CD4-positive, alpha-beta T cell (primary cell): Measurements from ENCODE around the gene EXD3. TPM values are rescaled to one million over a fixed set of nuclear protein-coding genes. Genes with fewer than 3 reads are reported as not detected.
A peak's percentile ranks its signal among the peaks of the same experiment; 100 is the strongest.

Source experiments
- ATAC-seq: fragments of 200-7000 bp; cut with Tn5 transposase; one replicate; pipeline ENCODE4 v1.10.0; 2022; ENCODE audit warnings: mild to moderate bottlenecking; ENCODE audit not compliant: poor library complexity
- CTCF ChIA-PET: fragments of 350-600 bp; sonication (Branson Sonifier 250); formaldehyde crosslinking; loops from one replicate; lab custom pipeline; 2021; ENCODE audit warnings: antibody characterized with exemption, inconsistent platforms; lab: Charles Lee
- POLR2A ChIA-PET: fragments of 350-600 bp; sonication (Branson Sonifier 250); formaldehyde crosslinking; loops from one replicate; lab custom pipeline; 2021; ENCODE audit warnings: antibody characterized with exemption, inconsistent platforms; lab: Charles Lee
- DNase-seq, 14 experiments: peaks; one replicate each; pipeline ENCODE4 v3.0.0-alpha.2; 2013 to 2020; ENCODE audit warnings: mixed read lengths in 2 of 14
- H3K27ac ChIP-seq, 2 donors: one replicate each; pipeline versions ENCODE4 v1.5.1 to v1.7.0; 2013; ENCODE audit warnings: low read length in 2 of 2, low read depth in 1 of 2, mild to moderate bottlenecking in 1 of 2
- H3K27me3 ChIP-seq, 2 experiments: 1 replicate in 1 of 2; 2 replicates in 1 of 2; pipeline versions ENCODE4 v1.6.1 to v1.7.0; 2013; ENCODE audit warnings: low read length in 2 of 2, control low read depth in 1 of 2, mild to moderate bottlenecking in 1 of 2, moderate library complexity in 1 of 2; ENCODE audit not compliant: insufficient read depth in 2 of 2, control insufficient read depth in 1 of 2
- H3K36me3 ChIP-seq: one replicate; pipeline ENCODE4 v1.6.1; 2013; ENCODE audit warnings: low read length, control low read depth; ENCODE audit not compliant: insufficient read depth
- H3K4me1 ChIP-seq: one replicate; pipeline ENCODE4 v1.6.1; 2013; ENCODE audit warnings: low read length, control low read depth; ENCODE audit not compliant: insufficient read depth
- H3K4me3 ChIP-seq: one replicate; pipeline ENCODE4 v1.5.1; 2013; ENCODE audit warnings: mild to moderate bottlenecking, low read length, moderate library complexity
- H3K9me3 ChIP-seq, 2 experiments: 1 replicate in 1 of 2; 2 replicates in 1 of 2; pipeline versions ENCODE4 v1.6.1 to v1.7.0; 2013; ENCODE audit warnings: low read length in 2 of 2, mild to moderate bottlenecking in 2 of 2, control low read depth in 1 of 2, moderate library complexity in 1 of 2; ENCODE audit not compliant: control insufficient read depth in 1 of 2, insufficient read depth in 1 of 2
- H3K27ac Mint-ChIP-seq: one replicate; pipeline ENCODE4 v1.8.0; 2020; ENCODE audit warnings: mixed read lengths
- H3K27me3 Mint-ChIP-seq: one replicate; pipeline ENCODE4 v1.8.0; 2021; ENCODE audit warnings: mixed read lengths
- H3K36me3 Mint-ChIP-seq: one replicate; pipeline ENCODE4 v1.8.0; 2021; ENCODE audit warnings: low read depth, mixed read lengths
- H3K4me1 Mint-ChIP-seq: one replicate; pipeline ENCODE4 v1.8.0; 2021; ENCODE audit warnings: low read depth, mixed read lengths
- H3K4me3 Mint-ChIP-seq: one replicate; pipeline ENCODE4 v1.8.0; 2020; ENCODE audit warnings: mild to moderate bottlenecking, mixed read lengths
- H3K9me3 Mint-ChIP-seq: one replicate; pipeline ENCODE4 v1.8.0; 2020; ENCODE audit warnings: mixed read lengths
- CTCF ChIP-seq: fragments of 200-600 bp; IDR thresholded peaks from one replicate; pipeline ENCODE4 v1.8.0; 2022; ENCODE audit warnings: antibody characterized with exemption, mild to moderate bottlenecking
- intact Hi-C, 2 experiments: fragments of 100-400 bp; cut with DNase I in 1 of 2; cut with micrococcal nuclease in 1 of 2; formaldehyde crosslinking; loops; one replicate each; pipeline versions ENCODE4 v1.15.1 to v1.9.0; 2023 to 2025; cut with DNase I, micrococcal nuclease
- total RNA-seq, 174 experiments: library from RNA in 2 of 174; stranded (reverse) in 2 of 174; gene quantifications; one replicate each; pipeline ENCODE4 v1.2.3 and lab custom pipeline; 2021 to 2026

Gene EXD3
- total RNA-seq, 2 experiments from 2014 or later = 14.9 to 16.9 TPM

- no peak overlapping the region for H3K4me3 ChIP-seq
- DNase-seq (no peak), ATAC-seq (no peak)
- POLR2A ChIA-PET = no interaction called here
- Mint-ChIP-seq H3K27me3 (no peaks in the 10 kb centered on the region), H3K36me3 (no peaks in the 10 kb centered on the region), H3K4me1 (peaks cover 9% of the 10 kb centered on the region), H3K27ac (no peak overlapping the region), H3K4me3 (no peak overlapping the region), H3K9me3 (no peaks in the 10 kb centered on the region)
- no peaks in the 10 kb centered on the region for H3K9me3 ChIP-seq
- peaks cover 20% of the 10 kb centered on the region for H3K4me1 ChIP-seq
- intact Hi-C loops = no loop called here
- no peaks in the 10 kb centered on the region for H3K27me3 ChIP-seq
- CTCF ChIA-PET = no interaction called here
- no peak overlapping the region for H3K27ac ChIP-seq
- TF ChIP-seq CTCF = no peak
- peaks cover 4% of the 10 kb centered on the region for H3K36me3 ChIP-seq
Measured at GRCh38 chr9:137391411-137391754, 31.6 kb downstream of the EXD3 start.

- no peak for TF ChIP-seq CTCF
- Histone ChIP-seq H3K4me1 (peaks cover 22% of the 10 kb centered on the region), H3K9me3 (no peaks in the 10 kb centered on the region), H3K27ac (no peak overlapping the region), H3K4me3 (no peak overlapping the region), H3K36me3 (peaks cover 4% of the 10 kb centered on the region), H3K27me3 (no peaks in the 10 kb centered on the region)
- DNase-seq (peak in 1 of 14 experiments; percentile 21), ATAC-seq (no peak)
- Mint-ChIP-seq H3K9me3 (no peaks in the 10 kb centered on the region), H3K27me3 (no peaks in the 10 kb centered on the region), H3K27ac (peak overlapping the region; percentile 71), H3K36me3 (no peaks in the 10 kb centered on the region), H3K4me3 (no peak overlapping the region), H3K4me1 (peaks cover 9% of the 10 kb centered on the region)
- ChIA-PET CTCF (no interaction called here), POLR2A (no interaction called here)
- intact Hi-C loops = no loop called here
Measured at GRCh38 chr9:137390553-137391410, 32.2 kb downstream of the EXD3 start.

- intact Hi-C loops = no loop called here
- peak overlapping the region; percentile 12 for H3K27ac Mint-ChIP-seq
- peaks cover 12% of the 10 kb centered on the region for H3K4me1 Mint-ChIP-seq
- Histone ChIP-seq H3K4me1 (peaks cover 22% of the 10 kb centered on the region), H3K9me3 (no peaks in the 10 kb centered on the region), H3K27me3 (no peaks in the 10 kb centered on the region), H3K36me3 (peaks cover 4% of the 10 kb centered on the region), H3K27ac (no peak overlapping the region), H3K4me3 (no peak overlapping the region)
- H3K36me3 Mint-ChIP-seq = no peaks in the 10 kb centered on the region
- no peak overlapping the region for H3K4me3 Mint-ChIP-seq
- CTCF ChIA-PET = no interaction called here
- no peak for ATAC-seq
- DNase-seq = no peak
- no peak for TF ChIP-seq CTCF
- POLR2A ChIA-PET = no interaction called here
- no peaks in the 10 kb centered on the region for H3K9me3 Mint-ChIP-seq
- H3K27me3 Mint-ChIP-seq = no peaks in the 10 kb centered on the region
Measured at GRCh38 chr9:137389428-137389746, 33.6 kb downstream of the EXD3 start.
